ENCODE measurements around the gene BTBD6. TPM values are rescaled to one million over a fixed set of nuclear protein-coding genes. Genes with fewer than 3 reads are reported as not detected.
"Not testable (repeated sequence)": the region's sequence is repeated elsewhere in the genome, so short reads cannot be mapped to it uniquely, and the experiment has no call there.

BTBD6 gene
- total RNA-seq, 4 donors from 2014 or later: 56.1 to 72.5 (median 69.4) TPM

DNA sequence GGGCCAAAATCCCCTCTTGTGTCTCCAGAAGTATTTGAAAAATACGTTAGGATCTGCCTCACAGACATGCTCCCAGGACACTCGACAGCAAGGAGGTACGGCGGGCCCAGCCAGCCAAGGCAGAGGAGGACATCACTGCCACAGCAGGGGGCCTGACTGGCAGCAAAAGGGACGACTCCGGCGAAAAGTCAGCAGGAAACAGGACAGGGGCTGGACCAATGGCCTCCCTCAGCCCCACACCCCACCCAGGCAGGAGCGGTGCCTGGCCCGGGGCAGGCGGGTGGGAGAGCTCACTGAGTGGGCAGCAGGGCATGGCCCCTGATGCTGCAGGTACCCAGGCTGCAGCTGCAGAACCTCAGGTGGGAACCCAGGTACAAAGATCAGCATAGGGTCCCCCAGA is 34.7 kb downstream of the BTBD6 start:
- H3K27me3 ChIP-seq: no peaks in the 10 kb centered on the region
- no peak overlapping the region for H3K27ac ChIP-seq (replicated peaks in 1 of 4)
- H3K9me3 ChIP-seq: no peaks in the 10 kb centered on the region
- intact Hi-C loops (cut with DNase I): loop anchor here (5.0 kb wide), 1 partner anchor 81 kb away; no protein-coding TSS in a partner anchor
- TF ChIP-seq, protein P1, sequence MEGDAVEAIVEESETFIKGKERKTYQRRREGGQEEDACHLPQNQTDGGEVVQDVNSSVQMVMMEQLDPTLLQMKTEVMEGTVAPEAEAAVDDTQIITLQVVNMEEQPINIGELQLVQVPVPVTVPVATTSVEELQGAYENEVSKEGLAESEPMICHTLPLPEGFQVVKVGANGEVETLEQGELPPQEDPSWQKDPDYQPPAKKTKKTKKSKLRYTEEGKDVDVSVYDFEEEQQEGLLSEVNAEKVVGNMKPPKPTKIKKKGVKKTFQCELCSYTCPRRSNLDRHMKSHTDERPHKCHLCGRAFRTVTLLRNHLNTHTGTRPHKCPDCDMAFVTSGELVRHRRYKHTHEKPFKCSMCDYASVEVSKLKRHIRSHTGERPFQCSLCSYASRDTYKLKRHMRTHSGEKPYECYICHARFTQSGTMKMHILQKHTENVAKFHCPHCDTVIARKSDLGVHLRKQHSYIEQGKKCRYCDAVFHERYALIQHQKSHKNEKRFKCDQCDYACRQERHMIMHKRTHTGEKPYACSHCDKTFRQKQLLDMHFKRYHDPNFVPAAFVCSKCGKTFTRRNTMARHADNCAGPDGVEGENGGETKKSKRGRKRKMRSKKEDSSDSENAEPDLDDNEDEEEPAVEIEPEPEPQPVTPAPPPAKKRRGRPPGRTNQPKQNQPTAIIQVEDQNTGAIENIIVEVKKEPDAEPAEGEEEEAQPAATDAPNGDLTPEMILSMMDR (IDR thresholded peaks at IDR 0.05): no peak
- no peak for TF ChIP-seq EP300 (IDR thresholded peaks at IDR 0.05)
- TF ChIP-seq POLR2AphosphoS5 (IDR thresholded peaks at IDR 0.05): no peak
- no peak for TF ChIP-seq POLR2A (IDR thresholded peaks at IDR 0.05; ENCODE audit: low read depth)
- WGBS: 71% methylated on average over 10 of the region's 10 CpGs
- H3K36me3 ChIP-seq: peaks cover 0 to 33% (median 13%) of the 10 kb centered on the region in 4 donors
- H3K4me3 ChIP-seq: no peak overlapping the region
- H3K4me1 ChIP-seq: peaks cover 5 to 21% (median 16%) of the 10 kb centered on the region in 4 donors
- DNase-seq (ENCODE audit: extremely low spot score): no peak

DNA sequence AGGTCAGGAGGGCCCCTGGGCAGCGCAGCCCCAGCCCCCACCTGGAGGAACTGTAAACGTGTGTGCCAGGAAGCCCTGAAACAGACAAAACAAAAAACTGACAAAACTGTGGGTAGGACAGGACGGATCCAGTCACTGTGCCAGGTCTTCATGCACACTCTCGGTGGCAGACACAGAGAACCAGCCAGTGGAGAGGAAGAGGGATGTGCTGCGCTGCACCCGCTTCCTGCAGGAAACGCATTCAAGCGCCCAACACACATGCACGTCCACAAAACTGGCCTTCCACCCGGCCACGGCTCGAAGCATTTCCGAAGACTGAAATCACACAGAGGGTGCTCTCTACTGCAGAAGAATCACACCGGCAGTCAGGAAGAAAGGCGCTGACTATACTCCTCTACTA is 35.6 kb downstream of the BTBD6 start:
- no peak for TF ChIP-seq POLR2AphosphoS5 (IDR thresholded peaks at IDR 0.05)
- TF ChIP-seq, protein P1 (IDR thresholded peaks at IDR 0.05): no peak
- TF ChIP-seq EP300 (IDR thresholded peaks at IDR 0.05): no peak
- TF ChIP-seq POLR2A (IDR thresholded peaks at IDR 0.05; ENCODE audit: low read depth): no peak
- WGBS: 65% methylated on average over 15 of the region's 15 CpGs
- intact Hi-C loops (cut with DNase I): loop anchor here (5.0 kb wide), 1 partner anchor 82 kb away; no protein-coding TSS in a partner anchor
- Histone ChIP-seq H3K4me3 (no peak overlapping the region), H3K27ac (replicated peaks in 1 of 4) (no peak overlapping the region), H3K36me3 (peaks cover 0 to 33% (median 13%) of the 10 kb centered on the region in 4 donors), H3K4me1 (peaks cover 5 to 21% (median 15%) of the 10 kb centered on the region in 4 donors), H3K9me3 (no peaks in the 10 kb centered on the region), H3K27me3 (no peaks in the 10 kb centered on the region)
- no peak for DNase-seq (ENCODE audit: extremely low spot score)

DNA sequence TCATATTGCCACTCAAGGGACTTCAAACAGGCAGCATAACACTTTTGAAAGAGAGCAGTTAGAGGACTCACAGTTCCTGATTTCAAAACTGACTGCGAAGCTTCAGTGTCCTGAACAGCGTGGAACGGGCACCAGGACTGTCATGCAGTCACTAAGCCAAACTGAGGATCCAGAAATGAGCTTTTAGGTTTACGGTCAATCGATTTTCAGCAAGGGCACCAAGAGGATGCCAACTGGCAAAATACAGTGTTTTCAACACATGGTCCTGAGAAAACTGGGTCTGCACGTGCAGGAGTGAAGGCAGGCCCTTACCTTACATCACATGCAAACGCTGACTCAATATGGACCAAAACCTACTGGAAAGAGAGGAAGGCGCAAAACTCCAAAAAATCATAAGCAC is 36.8 kb downstream of the BTBD6 start:
- Histone ChIP-seq H3K27ac (replicated peaks in 1 of 4) (no peak overlapping the region), H3K36me3 (peaks cover 0 to 33% (median 12%) of the 10 kb centered on the region in 4 donors), H3K9me3 (no peaks in the 10 kb centered on the region), H3K27me3 (no peaks in the 10 kb centered on the region), H3K4me3 (no peak overlapping the region), H3K4me1 (peaks cover 5 to 21% (median 15%) of the 10 kb centered on the region in 4 donors)
- 98% methylated on average over 8 of the region's 8 CpGs for WGBS
- no peak for TF ChIP-seq EP300 (IDR thresholded peaks at IDR 0.05)
- TF ChIP-seq POLR2AphosphoS5 (IDR thresholded peaks at IDR 0.05): no peak
- TF ChIP-seq POLR2A (IDR thresholded peaks at IDR 0.05; ENCODE audit: low read depth): no peak
- intact Hi-C loops (cut with DNase I): no loop called here
- no peak for DNase-seq (ENCODE audit: extremely low spot score)

DNA sequence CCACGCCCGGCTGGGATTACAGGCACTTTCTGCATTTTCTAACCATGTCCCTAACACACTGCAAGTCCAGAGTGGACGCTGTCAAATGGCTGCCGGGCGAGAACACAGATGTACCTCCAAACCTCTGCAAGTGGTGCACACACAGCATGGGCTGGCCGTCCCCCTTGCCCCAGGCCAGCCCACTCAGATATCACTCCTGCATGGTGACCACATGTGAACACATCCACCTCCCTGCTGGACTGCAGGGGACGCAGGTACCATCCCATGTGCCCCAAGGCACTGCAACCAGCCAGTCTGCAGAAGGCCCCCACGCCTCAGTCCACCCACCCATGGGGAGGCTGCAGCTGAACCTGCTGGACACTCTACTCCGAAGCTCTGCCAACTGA is 38.4 kb downstream of the BTBD6 start:
- Histone ChIP-seq H3K27ac (replicated peaks in 1 of 4) (no peak overlapping the region), H3K36me3 (peaks cover 0 to 21% (median 7%) of the 10 kb centered on the region in 4 donors), H3K27me3 (no peaks in the 10 kb centered on the region), H3K9me3 (no peaks in the 10 kb centered on the region), H3K4me1 (peaks cover 0 to 28% (median 16%) of the 10 kb centered on the region in 4 donors), H3K4me3 (no peak overlapping the region)
- intact Hi-C loops (cut with DNase I): no loop called here
- no peak for DNase-seq (ENCODE audit: extremely low spot score)
- WGBS: 99% methylated on average over 9 of the region's 9 CpGs
- TF ChIP-seq POLR2A (IDR thresholded peaks at IDR 0.05; ENCODE audit: low read depth): no peak
- TF ChIP-seq EP300 (IDR thresholded peaks at IDR 0.05): no peak
- TF ChIP-seq POLR2AphosphoS5 (IDR thresholded peaks at IDR 0.05): no peak
- TF ChIP-seq, protein P1 (IDR thresholded peaks at IDR 0.05): no peak

DNA sequence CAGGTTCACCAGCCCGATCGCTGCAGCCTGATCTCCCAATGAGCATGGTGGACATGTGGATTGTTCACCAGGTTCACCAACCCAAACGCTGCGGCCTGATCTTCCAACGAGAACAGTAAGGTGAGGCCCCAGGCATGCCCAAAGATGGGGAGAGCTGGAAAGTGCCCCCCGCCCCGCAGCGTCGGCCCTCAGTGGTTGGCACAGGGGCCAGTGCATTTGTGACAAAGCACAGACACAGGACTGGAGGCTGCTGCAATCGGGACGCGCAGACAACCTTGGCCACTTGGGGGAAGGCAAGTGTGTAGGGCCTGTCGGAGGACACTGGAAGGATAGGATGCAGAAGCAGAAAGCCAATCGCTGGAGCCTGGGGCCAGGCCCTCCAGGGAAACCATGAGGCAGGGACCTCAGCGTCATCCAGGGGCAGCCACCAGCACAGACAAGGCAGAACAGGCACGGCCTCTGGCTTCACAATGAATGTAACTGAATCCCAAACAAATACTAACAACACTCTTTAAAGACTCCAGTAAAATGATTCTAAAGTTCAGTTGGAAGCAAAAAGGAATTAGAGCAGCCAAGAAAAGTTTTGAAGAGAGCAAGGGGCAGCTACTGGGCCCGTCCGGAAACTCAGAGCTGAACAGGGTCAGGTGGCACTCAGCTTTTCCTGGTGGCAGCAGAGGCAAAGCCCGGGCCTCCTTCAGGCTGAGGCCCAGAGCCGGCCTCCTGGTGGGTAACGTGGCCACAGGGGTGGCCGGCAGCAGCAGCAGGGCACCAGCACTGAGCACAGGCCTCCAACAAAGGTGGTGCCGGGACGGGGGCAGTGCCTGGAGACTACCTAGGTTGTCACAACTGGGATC is 39.1 kb downstream of the BTBD6 start:
- H3K4me1 ChIP-seq: peaks cover 0 to 30% (median 16%) of the 10 kb centered on the region in 4 donors
- 88% methylated on average over 15 of the region's 24 CpGs for WGBS

DNA sequence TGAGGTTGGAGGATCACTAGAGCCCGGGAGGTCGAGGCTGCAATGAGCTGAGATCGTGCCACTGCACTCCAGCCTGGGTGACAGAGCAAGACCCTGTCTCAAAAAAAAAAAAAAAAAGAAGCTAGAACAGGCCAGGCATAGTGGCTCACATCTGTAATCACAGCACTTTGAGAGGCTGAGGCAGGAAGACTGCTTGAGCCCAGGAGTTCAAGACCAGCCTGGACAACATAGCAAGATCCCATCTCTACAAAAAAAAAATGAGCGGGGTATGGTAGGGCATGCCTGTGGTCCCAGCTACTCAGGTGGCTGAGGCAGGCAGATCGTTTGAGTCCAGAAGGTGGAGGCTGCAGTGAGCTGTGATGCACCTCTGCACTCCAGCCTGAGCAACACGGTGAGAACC is 40.6 kb downstream of the BTBD6 start:
- H3K4me3 ChIP-seq; H3K9me3 ChIP-seq; DNase-seq (ENCODE audit: extremely low spot score); intact Hi-C loops (cut with DNase I); H3K27ac ChIP-seq (replicated peaks in 1 of 4); H3K27me3 ChIP-seq: not testable (repeated sequence)
- WGBS: 90% methylated on average over 6 of the region's 6 CpGs
- Histone ChIP-seq H3K4me1 (peaks cover 14 to 42% (median 30%) of the 10 kb centered on the region in 4 donors), H3K36me3 (peaks cover 0 to 13% (median 4%) of the 10 kb centered on the region in 4 donors)

More for the DNA sequence above, 39.1 kb downstream of the BTBD6 start:
- Histone ChIP-seq H3K4me3 (no peak overlapping the region), H3K36me3 (peaks cover 0 to 21% (median 7%) of the 10 kb centered on the region in 4 donors), H3K27ac (replicated peaks in 1 of 4) (no peak overlapping the region), H3K27me3 (no peaks in the 10 kb centered on the region), H3K9me3 (no peaks in the 10 kb centered on the region)
- TF ChIP-seq, protein P1 (IDR thresholded peaks at IDR 0.05): no peak
- intact Hi-C loops (cut with DNase I): no loop called here
- DNase-seq (ENCODE audit: extremely low spot score): no peak

Data from esophagus muscularis mucosa (tissue), 4 donors.